GM13977 (cell line): Measurements from ENCODE around the gene MPP7.
"Not testable (repeated sequence)": the region's sequence is repeated elsewhere in the genome, so short reads cannot be mapped to it uniquely, and the experiment has no call there.

Experiments
- DNase-seq: peaks from one replicate; pipeline ENCODE4 v3.0.0; 2012; ENCODE audit warnings: low spot score
- in situ Hi-C: fragments of 300-500 bp; cut with MboI; formaldehyde crosslinking; loops from one replicate; pipeline ENCODE4 v1.12.0; 2022; ENCODE audit warnings: low sequenced_read_pairs, low pct_unique_long_range_greater_than_20kb, mixed read lengths, inconsistent platforms; ENCODE audit not compliant: unreplicated experiment
- TF ChIP-seq, protein P1 (sequence below): IDR thresholded peaks from 2 replicates; pipeline ENCODE4 v1.5.1; 2012; ENCODE audit warnings: mild to moderate bottlenecking, control low read depth; ENCODE audit not compliant: insufficient read depth; ENCODE audit errors: extremely low read depth, missing control alignments

MPP7 gene

DNA sequence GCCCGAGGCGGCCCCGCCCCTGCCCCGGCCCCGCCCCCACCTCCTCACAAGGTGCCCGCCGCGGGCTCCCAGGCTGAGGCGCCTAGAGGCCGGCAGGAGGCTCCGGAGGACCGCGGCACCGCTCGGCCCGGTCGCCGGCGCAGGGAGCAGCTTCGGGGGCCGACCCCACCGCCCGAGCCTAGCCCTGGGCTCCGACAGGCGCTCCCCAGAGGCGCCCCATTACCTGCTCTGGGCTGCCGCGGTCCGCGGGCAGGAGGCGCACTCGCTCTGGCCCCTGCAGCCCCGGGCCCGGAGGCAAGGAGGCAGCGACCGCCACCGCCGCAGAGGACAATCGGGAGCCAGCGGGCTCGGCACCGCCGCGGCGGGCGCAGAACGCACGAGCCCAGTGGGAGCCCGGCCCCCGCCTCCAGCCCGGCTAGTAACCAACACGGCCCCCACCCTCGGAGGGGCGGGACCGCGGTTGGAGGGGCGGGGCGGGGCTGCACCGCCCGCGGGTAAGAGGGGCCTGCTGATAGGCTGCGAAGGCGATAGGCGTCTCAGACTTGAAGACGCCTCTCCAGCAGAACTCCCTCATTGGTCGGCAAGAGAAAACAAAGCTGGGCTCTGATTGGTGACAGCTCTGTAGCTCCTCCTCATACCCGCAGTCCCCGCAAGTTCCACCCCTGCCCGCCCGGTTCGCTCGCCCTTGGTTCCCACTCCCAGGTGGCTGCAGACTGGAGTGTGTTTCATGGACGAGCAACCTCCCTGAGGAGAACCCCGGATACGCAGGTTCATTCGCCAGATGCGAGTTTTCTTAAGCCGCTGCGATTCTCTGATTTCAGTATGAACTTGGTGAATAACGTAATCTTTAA lies at the start of gene MPP7:
MPP7 (minus strand) TSS at position 427 of the 851 bp plus-strand sequence. CDS start 64,460 bp downstream, outside the sequence.
- in situ Hi-C loops, result no loop called here
- TF ChIP-seq, protein P1, sequence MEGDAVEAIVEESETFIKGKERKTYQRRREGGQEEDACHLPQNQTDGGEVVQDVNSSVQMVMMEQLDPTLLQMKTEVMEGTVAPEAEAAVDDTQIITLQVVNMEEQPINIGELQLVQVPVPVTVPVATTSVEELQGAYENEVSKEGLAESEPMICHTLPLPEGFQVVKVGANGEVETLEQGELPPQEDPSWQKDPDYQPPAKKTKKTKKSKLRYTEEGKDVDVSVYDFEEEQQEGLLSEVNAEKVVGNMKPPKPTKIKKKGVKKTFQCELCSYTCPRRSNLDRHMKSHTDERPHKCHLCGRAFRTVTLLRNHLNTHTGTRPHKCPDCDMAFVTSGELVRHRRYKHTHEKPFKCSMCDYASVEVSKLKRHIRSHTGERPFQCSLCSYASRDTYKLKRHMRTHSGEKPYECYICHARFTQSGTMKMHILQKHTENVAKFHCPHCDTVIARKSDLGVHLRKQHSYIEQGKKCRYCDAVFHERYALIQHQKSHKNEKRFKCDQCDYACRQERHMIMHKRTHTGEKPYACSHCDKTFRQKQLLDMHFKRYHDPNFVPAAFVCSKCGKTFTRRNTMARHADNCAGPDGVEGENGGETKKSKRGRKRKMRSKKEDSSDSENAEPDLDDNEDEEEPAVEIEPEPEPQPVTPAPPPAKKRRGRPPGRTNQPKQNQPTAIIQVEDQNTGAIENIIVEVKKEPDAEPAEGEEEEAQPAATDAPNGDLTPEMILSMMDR, result peak; percentile 25
- DNase-seq, result peak; percentile 97

DNA sequence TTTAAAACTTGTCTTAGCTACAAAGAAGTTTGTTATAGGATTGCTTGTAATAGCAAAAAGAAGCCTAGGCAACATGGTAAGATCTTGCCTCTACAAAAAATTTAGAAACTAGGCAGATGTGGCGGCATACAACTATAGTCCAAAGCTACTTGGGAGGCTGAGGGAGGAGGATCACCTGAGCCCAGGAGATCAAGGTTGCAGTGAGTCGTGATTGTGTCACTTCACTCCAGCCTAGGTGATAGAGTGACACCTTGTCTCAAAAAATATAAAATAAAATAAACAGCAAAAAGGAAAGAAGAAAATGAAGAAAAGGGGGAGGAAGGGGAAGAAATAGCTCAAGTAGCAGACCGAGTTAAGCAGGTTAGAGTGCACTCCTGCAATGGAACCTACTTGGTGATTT lies 47.0 kb upstream of the MPP7 start:
- no peak for DNase-seq
- TF ChIP-seq, protein P1, result no peak
- in situ Hi-C loops, result no loop called here

DNA sequence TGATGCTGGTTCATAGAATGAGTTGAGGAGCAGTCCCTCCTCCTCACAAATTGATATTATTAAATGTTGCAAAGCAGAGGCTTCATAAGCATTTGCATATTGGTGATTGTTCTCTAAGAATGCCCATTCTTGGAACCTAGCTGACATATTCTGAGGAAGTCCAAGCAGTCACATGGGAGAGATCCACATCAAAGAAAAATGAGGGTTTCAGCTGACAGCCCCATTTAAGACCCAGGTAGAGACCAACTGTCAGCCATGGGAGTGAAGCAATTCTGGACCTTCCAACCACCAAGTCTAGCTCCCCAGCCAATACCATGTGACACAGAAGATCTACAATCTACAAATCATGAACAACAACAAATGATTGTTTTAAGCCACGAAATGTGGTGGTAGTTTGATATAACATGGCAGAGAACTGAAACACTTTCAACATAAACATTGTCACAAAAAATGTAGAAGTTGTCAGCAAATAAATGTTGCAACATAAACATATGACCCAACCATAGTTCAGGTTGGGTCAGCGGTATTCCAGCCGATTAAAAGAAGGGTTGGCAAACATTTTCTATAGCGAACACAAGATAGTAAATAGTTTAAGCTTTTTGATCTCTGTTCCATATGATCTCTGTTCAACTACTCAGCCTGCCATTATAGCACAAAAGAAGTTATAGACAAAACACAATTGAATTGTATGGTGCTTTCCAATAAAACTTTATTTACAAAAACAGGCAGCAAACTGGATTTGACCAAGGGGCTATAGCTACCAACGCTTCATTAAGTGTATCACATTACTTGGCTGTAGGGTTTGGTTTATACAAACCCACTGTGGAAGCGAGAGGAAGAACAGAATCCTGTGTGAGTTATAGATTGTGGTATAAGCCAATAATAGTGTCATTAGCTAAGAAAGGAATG lies 41.4 kb upstream of the MPP7 start:
- in situ Hi-C loops, result no loop called here
- TF ChIP-seq, protein P1, result no peak
- DNase-seq, result no peak

DNA sequence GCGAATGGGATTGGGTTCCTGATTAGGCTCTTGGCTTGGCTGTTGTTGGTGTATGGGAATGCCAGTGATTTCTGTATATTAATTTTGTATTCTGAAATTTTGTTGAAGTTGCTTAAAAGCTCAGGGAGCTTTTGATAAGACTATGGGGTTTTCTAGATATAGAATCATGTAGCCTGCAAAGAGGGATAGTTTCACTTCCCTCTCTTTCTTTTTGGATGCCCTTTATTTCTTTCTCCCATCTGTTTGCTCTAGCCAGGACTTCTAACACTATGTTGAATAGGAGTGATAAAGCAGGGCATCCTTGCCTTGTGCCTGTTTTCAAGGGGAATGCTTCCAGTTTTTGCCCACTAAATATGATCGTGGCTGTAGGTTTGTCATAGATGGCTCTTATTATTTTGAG lies 40.4 kb upstream of the MPP7 start:
- DNase-seq, result no peak
- TF ChIP-seq, protein P1, result no peak
- in situ Hi-C loops, result no loop called here

DNA sequence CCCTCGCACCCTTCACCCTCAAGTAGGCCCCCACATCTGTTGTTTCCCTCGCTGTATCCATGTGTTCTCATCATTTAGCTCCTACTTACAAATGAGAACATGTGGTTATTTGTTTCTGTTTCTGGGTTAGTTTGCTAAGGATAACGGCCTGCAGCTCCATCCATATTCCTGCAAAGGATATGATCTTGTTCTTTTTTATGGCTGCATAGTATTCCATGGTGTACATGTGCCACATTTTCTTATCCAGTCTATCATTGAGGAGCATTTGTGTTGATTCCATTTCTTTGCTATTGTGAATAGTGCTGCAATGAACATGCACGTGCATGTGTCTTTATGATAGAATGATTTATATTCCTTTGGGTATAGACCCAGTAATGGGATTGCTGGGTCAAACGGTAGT lies 38.8 kb upstream of the MPP7 start:
- in situ Hi-C loops, DNase-seq: not testable (repeated sequence)

DNA sequence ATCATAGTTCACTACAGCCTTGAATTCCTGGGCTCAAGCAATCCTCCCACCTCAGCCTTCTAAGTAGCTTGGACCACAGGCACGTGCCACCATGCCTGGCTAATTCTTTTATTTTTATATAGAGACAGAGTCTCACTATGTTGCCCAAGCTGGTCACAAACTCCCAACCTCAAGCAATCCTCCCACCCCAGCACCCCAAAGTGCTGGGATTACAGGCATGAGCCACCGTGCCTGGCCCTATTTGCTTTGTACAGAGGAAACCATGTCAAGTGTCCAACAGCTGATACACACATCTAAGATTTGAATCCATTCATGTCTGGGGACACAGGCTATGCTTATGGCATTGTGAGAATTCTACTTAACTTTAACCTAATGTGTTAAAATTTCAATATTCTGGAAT lies 29.9 kb upstream of the MPP7 start:
- in situ Hi-C loops, result no loop called here
- TF ChIP-seq, protein P1, result no peak
- DNase-seq, result no peak

DNA sequence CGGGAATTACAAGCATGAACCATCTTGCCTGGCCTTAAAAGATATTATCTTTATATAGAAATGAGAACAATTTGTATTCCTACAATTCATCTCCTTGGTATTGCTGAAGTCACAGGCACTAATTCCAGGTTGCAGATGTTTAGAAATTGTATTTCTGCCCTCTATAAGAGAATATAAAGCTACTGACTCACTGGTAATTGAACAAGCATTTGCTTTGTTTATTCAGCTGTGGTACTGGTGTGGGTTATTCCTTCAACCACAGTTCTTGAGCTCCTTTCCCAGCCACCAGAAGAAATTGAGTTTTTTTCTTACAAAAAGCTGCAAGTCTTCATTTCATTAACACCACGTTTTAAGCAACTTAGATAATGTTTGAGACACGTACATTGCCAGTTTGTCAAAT lies 29.0 kb upstream of the MPP7 start:
- TF ChIP-seq, protein P1, result no peak
- in situ Hi-C loops, result no loop called here
- no peak for DNase-seq
